CD4-positive, alpha-beta T cell treated with Interleukin-1 beta for 1 hour (primary cell): ENCODE results near the gene TRIM44.
"Not testable (repeated sequence)": the region's sequence is repeated elsewhere in the genome, so short reads cannot be mapped to it uniquely, and the experiment has no call there.

ENCODE experiments used
- DNase-seq, 2 donors: peaks; one replicate each; pipeline ENCODE4 v3.0.0-alpha.2; 2020 to 2022

Gene TRIM44

GRCh38 chr11:35761899-35762298, 99.3 kb downstream of the TRIM44 start:
- no peak for DNase-seq

GRCh38 chr11:35763301-35763700, 100.7 kb downstream of the TRIM44 start:
- DNase-seq, result no peak

- DNase-seq, result no peak
Measured at GRCh38 chr11:35763765-35764164, 101.2 kb downstream of the TRIM44 start.

- DNase-seq, result no peak
Measured at GRCh38 chr11:35764417-35764816, 101.8 kb downstream of the TRIM44 start.

GRCh38 chr11:35765211-35765610, 102.6 kb downstream of the TRIM44 start:
- no peak for DNase-seq

- DNase-seq, result no peak
Measured at GRCh38 chr11:35766651-35767050, 104.1 kb downstream of the TRIM44 start.

- not testable (repeated sequence) for DNase-seq
Measured at GRCh38 chr11:35770425-35770824, 107.8 kb downstream of the TRIM44 start.

GRCh38 chr11:35771722-35772121, 109.1 kb downstream of the TRIM44 start:
- DNase-seq, result no peak

- DNase-seq, result not testable (repeated sequence)
Measured at GRCh38 chr11:35777241-35777640, 114.7 kb downstream of the TRIM44 start.

GRCh38 chr11:35778943-35779342, 116.4 kb downstream of the TRIM44 start:
- not testable (repeated sequence) for DNase-seq

GRCh38 chr11:35779409-35779808, 116.8 kb downstream of the TRIM44 start:
- DNase-seq, result no peak

- DNase-seq, result no peak
Measured at GRCh38 chr11:35780951-35781860, 118.6 kb downstream of the TRIM44 start.

- no peak for DNase-seq
Measured at GRCh38 chr11:35781861-35782470, 119.4 kb downstream of the TRIM44 start.

GRCh38 chr11:35783809-35784208, 121.2 kb downstream of the TRIM44 start:
- DNase-seq, result no peak

GRCh38 chr11:35784699-35785098, 122.1 kb downstream of the TRIM44 start:
- DNase-seq, result no peak

- DNase-seq, result no peak
Measured at GRCh38 chr11:35785287-35786167, 123.0 kb downstream of the TRIM44 start.

- DNase-seq, result no peak
Measured at GRCh38 chr11:35786188-35786587, 123.6 kb downstream of the TRIM44 start.

GRCh38 chr11:35787013-35787504, 124.5 kb downstream of the TRIM44 start:
- DNase-seq, result no peak

- no peak for DNase-seq
Measured at GRCh38 chr11:35787626-35788025, 125.1 kb downstream of the TRIM44 start.

- DNase-seq, result no peak
Measured at GRCh38 chr11:35791088-35791958, 128.7 kb downstream of the TRIM44 start.

GRCh38 chr11:35792148-35792845, 129.7 kb downstream of the TRIM44 start:
- DNase-seq, result no peak
